ENCODE data around the gene SLC6A18. TPM values are rescaled to one million over a fixed set of nuclear protein-coding genes. Genes with fewer than 3 reads are reported as not detected.

The SLC6A18 gene
- total RNA-seq, 1 experiment from 2014 or later = not detected

GRCh38 chr5:1204693-1205242 is 20.4 kb upstream of the SLC6A18 start:
- no peak overlapping the region for H3K4me2 ChIP-seq (ENCODE audit: low read depth, low read length, poor library complexity, severe bottlenecking)

GRCh38 chr5:1205255-1206180 is 19.7 kb upstream of the SLC6A18 start:
- no peak overlapping the region for H3K4me3 ChIP-seq (ENCODE audit: low read length)
- no peak for DNase-seq
- H3K27me3 ChIP-seq (ENCODE audit: low read length) = no peaks in the 10 kb centered on the region
- no peak overlapping the region for H2AFZ ChIP-seq (ENCODE audit: low read length)
- H3K4me2 ChIP-seq (ENCODE audit: low read depth, low read length, poor library complexity, severe bottlenecking) = no peak overlapping the region
- H3K9me3 ChIP-seq (ENCODE audit: low read length) = no peaks in the 10 kb centered on the region
- no peaks in the 10 kb centered on the region for H3K79me2 ChIP-seq (ENCODE audit: low read length)
- H3K4me1 ChIP-seq (ENCODE audit: low read length) = no peaks in the 10 kb centered on the region
- no peaks in the 10 kb centered on the region for H3K9me2 ChIP-seq (replicated peaks; ENCODE audit: insufficient read depth, low read length)
- H4K20me1 ChIP-seq (ENCODE audit: insufficient read depth, low read depth, low read length) = no peaks in the 10 kb centered on the region
- H3K27ac ChIP-seq (ENCODE audit: low read length) = no peak overlapping the region
- H3K36me3 ChIP-seq (ENCODE audit: insufficient read depth, low read length) = no peaks in the 10 kb centered on the region
- no peak overlapping the region for H3K9ac ChIP-seq (ENCODE audit: low read length)

More at GRCh38 chr5:1204693-1205242, 20.4 kb upstream of the SLC6A18 start:
- no peaks in the 10 kb centered on the region for H3K36me3 ChIP-seq (ENCODE audit: insufficient read depth, low read length)
- H3K9me3 ChIP-seq (ENCODE audit: low read length) = no peaks in the 10 kb centered on the region
- no peaks in the 10 kb centered on the region for H3K79me2 ChIP-seq (ENCODE audit: low read length)
- no peaks in the 10 kb centered on the region for H4K20me1 ChIP-seq (ENCODE audit: insufficient read depth, low read depth, low read length)
- no peaks in the 10 kb centered on the region for H3K27me3 ChIP-seq (ENCODE audit: low read length)
- H3K4me3 ChIP-seq (ENCODE audit: low read length) = no peak overlapping the region
- no peak overlapping the region for H3K27ac ChIP-seq (ENCODE audit: low read length)
- peak; percentile 46 for DNase-seq
- H3K9me2 ChIP-seq (replicated peaks; ENCODE audit: insufficient read depth, low read length) = no peaks in the 10 kb centered on the region
- no peak overlapping the region for H2AFZ ChIP-seq (ENCODE audit: low read length)
- no peak overlapping the region for H3K9ac ChIP-seq (ENCODE audit: low read length)
- H3K4me1 ChIP-seq (ENCODE audit: low read length) = no peaks in the 10 kb centered on the region

- no peak overlapping the region for H3K4me3 ChIP-seq (ENCODE audit: low read length)
- H4K20me1 ChIP-seq (ENCODE audit: insufficient read depth, low read depth, low read length) = no peaks in the 10 kb centered on the region
- H3K79me2 ChIP-seq (ENCODE audit: low read length) = no peaks in the 10 kb centered on the region
- H3K27me3 ChIP-seq (ENCODE audit: low read length) = no peaks in the 10 kb centered on the region
- H3K27ac ChIP-seq (ENCODE audit: low read length) = no peak overlapping the region
- H2AFZ ChIP-seq (ENCODE audit: low read length) = no peak overlapping the region
- no peak overlapping the region for H3K9ac ChIP-seq (ENCODE audit: low read length)
- no peaks in the 10 kb centered on the region for H3K36me3 ChIP-seq (ENCODE audit: insufficient read depth, low read length)
- H3K9me2 ChIP-seq (replicated peaks; ENCODE audit: insufficient read depth, low read length) = no peaks in the 10 kb centered on the region
- no peaks in the 10 kb centered on the region for H3K9me3 ChIP-seq (ENCODE audit: low read length)
- H3K4me1 ChIP-seq (ENCODE audit: low read length) = no peaks in the 10 kb centered on the region
- H3K4me2 ChIP-seq (ENCODE audit: low read depth, low read length, poor library complexity, severe bottlenecking) = no peak overlapping the region
- DNase-seq = no peak
Observed at GRCh38 chr5:1206521-1207412, 18.4 kb upstream of the SLC6A18 start.

GRCh38 chr5:1207555-1207954 is 17.6 kb upstream of the SLC6A18 start:
- Histone ChIP-seq H3K9me3 (ENCODE audit: low read length) (no peaks in the 10 kb centered on the region), H3K36me3 (ENCODE audit: insufficient read depth, low read length) (no peaks in the 10 kb centered on the region), H3K27ac (ENCODE audit: low read length) (no peak overlapping the region), H3K9ac (ENCODE audit: low read length) (no peak overlapping the region), H4K20me1 (ENCODE audit: insufficient read depth, low read depth, low read length) (no peaks in the 10 kb centered on the region), H3K79me2 (ENCODE audit: low read length) (no peaks in the 10 kb centered on the region), H3K4me1 (ENCODE audit: low read length) (no peaks in the 10 kb centered on the region), H3K4me3 (ENCODE audit: low read length) (no peak overlapping the region), H3K9me2 (replicated peaks; ENCODE audit: insufficient read depth, low read length) (no peaks in the 10 kb centered on the region), H3K4me2 (ENCODE audit: low read depth, low read length, poor library complexity, severe bottlenecking) (no peak overlapping the region), H3K27me3 (ENCODE audit: low read length) (no peaks in the 10 kb centered on the region), H2AFZ (ENCODE audit: low read length) (no peak overlapping the region)
- no peak for DNase-seq

- Histone ChIP-seq H2AFZ (ENCODE audit: low read length) (no peak overlapping the region), H3K79me2 (ENCODE audit: low read length) (no peaks in the 10 kb centered on the region), H3K9ac (ENCODE audit: low read length) (no peak overlapping the region), H4K20me1 (ENCODE audit: insufficient read depth, low read depth, low read length) (no peaks in the 10 kb centered on the region), H3K4me2 (ENCODE audit: low read depth, low read length, poor library complexity, severe bottlenecking) (no peak overlapping the region), H3K9me3 (ENCODE audit: low read length) (no peaks in the 10 kb centered on the region), H3K27ac (ENCODE audit: low read length) (no peak overlapping the region), H3K9me2 (replicated peaks; ENCODE audit: insufficient read depth, low read length) (no peaks in the 10 kb centered on the region), H3K4me3 (ENCODE audit: low read length) (no peak overlapping the region), H3K27me3 (ENCODE audit: low read length) (no peaks in the 10 kb centered on the region), H3K4me1 (ENCODE audit: low read length) (no peaks in the 10 kb centered on the region), H3K36me3 (ENCODE audit: insufficient read depth, low read length) (no peaks in the 10 kb centered on the region)
- DNase-seq = no peak
Observed at GRCh38 chr5:1208221-1208742, 16.9 kb upstream of the SLC6A18 start.

- no peaks in the 10 kb centered on the region for H3K9me2 ChIP-seq (replicated peaks; ENCODE audit: insufficient read depth, low read length)
- H3K9me3 ChIP-seq (ENCODE audit: low read length) = no peaks in the 10 kb centered on the region
- no peaks in the 10 kb centered on the region for H4K20me1 ChIP-seq (ENCODE audit: insufficient read depth, low read depth, low read length)
- no peak overlapping the region for H3K9ac ChIP-seq (ENCODE audit: low read length)
- no peaks in the 10 kb centered on the region for H3K36me3 ChIP-seq (ENCODE audit: insufficient read depth, low read length)
- H2AFZ ChIP-seq (ENCODE audit: low read length) = no peak overlapping the region
- no peaks in the 10 kb centered on the region for H3K27me3 ChIP-seq (ENCODE audit: low read length)
- no peak overlapping the region for H3K4me2 ChIP-seq (ENCODE audit: low read depth, low read length, poor library complexity, severe bottlenecking)
- no peaks in the 10 kb centered on the region for H3K4me1 ChIP-seq (ENCODE audit: low read length)
- DNase-seq = no peak
- H3K27ac ChIP-seq (ENCODE audit: low read length) = no peak overlapping the region
- no peak overlapping the region for H3K4me3 ChIP-seq (ENCODE audit: low read length)
- no peaks in the 10 kb centered on the region for H3K79me2 ChIP-seq (ENCODE audit: low read length)
Observed at GRCh38 chr5:1208743-1209488, 16.3 kb upstream of the SLC6A18 start.

- Histone ChIP-seq H3K9me3 (ENCODE audit: low read length) (no peaks in the 10 kb centered on the region), H4K20me1 (ENCODE audit: insufficient read depth, low read depth, low read length) (no peaks in the 10 kb centered on the region)
Observed at GRCh38 chr5:1209489-1209852, 15.7 kb upstream of the SLC6A18 start.

More at GRCh38 chr5:1209489-1209852, 15.7 kb upstream of the SLC6A18 start:
- Histone ChIP-seq H3K27ac (ENCODE audit: low read length) (no peak overlapping the region), H3K4me3 (ENCODE audit: low read length) (no peak overlapping the region), H3K9ac (ENCODE audit: low read length) (no peak overlapping the region), H3K4me2 (ENCODE audit: low read depth, low read length, poor library complexity, severe bottlenecking) (no peak overlapping the region), H3K36me3 (ENCODE audit: insufficient read depth, low read length) (no peaks in the 10 kb centered on the region), H3K4me1 (ENCODE audit: low read length) (no peaks in the 10 kb centered on the region), H3K9me2 (replicated peaks; ENCODE audit: insufficient read depth, low read length) (no peaks in the 10 kb centered on the region), H2AFZ (ENCODE audit: low read length) (no peak overlapping the region), H3K27me3 (ENCODE audit: low read length) (no peaks in the 10 kb centered on the region), H3K79me2 (ENCODE audit: low read length) (no peaks in the 10 kb centered on the region)
- no peak for DNase-seq

Measured in Karpas-422 (cell line).